DND-41 (cell line): ENCODE data around the gene TLR8.

Experiments used
- EZH2 ChIP-seq: IDR thresholded peaks from 3 replicates; pipeline ENCODE4 v1.6.1; 2012; ENCODE audit warnings: borderline replicate concordance, low read depth, mild to moderate bottlenecking, moderate library complexity, low read length, inconsistent platforms; ENCODE audit not compliant: severe bottlenecking
- TF ChIP-seq, protein P1 (sequence below): IDR thresholded peaks from 2 replicates; pipeline ENCODE4 v1.5.1; 2012; ENCODE audit warnings: borderline replicate concordance, low read length, moderate library complexity, mild to moderate bottlenecking; ENCODE audit not compliant: poor library complexity, severe bottlenecking; ENCODE audit errors: extremely low read depth

GRCh38 chrX:12919051-12919450 lies 12.6 kb downstream of the TLR8 start:
- TF ChIP-seq, protein P1, sequence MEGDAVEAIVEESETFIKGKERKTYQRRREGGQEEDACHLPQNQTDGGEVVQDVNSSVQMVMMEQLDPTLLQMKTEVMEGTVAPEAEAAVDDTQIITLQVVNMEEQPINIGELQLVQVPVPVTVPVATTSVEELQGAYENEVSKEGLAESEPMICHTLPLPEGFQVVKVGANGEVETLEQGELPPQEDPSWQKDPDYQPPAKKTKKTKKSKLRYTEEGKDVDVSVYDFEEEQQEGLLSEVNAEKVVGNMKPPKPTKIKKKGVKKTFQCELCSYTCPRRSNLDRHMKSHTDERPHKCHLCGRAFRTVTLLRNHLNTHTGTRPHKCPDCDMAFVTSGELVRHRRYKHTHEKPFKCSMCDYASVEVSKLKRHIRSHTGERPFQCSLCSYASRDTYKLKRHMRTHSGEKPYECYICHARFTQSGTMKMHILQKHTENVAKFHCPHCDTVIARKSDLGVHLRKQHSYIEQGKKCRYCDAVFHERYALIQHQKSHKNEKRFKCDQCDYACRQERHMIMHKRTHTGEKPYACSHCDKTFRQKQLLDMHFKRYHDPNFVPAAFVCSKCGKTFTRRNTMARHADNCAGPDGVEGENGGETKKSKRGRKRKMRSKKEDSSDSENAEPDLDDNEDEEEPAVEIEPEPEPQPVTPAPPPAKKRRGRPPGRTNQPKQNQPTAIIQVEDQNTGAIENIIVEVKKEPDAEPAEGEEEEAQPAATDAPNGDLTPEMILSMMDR = no peak
- TF ChIP-seq EZH2 = no peak
